ENCODE results near the gene NXPH1.

NXPH1 gene

GRCh38 chr7:8437606-8438005, 4.2 kb downstream of the NXPH1 start:
- no peaks in the 10 kb centered on the region for H3F3A ChIP-seq (ENCODE audit: insufficient read depth, low read length)
- no peaks in the 10 kb centered on the region for H3K9me2 ChIP-seq (ENCODE audit: low read depth, low read length)
- H3K4me2 ChIP-seq (ENCODE audit: low read length) = no peak overlapping the region
- no peaks in the 10 kb centered on the region for H3K79me2 ChIP-seq (ENCODE audit: insufficient read depth, low read length)
- H3K36me3 ChIP-seq (ENCODE audit: insufficient read depth, low read length) = no peaks in the 10 kb centered on the region
- H3K9ac ChIP-seq (ENCODE audit: low read length) = no peak overlapping the region
- no peak overlapping the region for H2AFZ ChIP-seq (ENCODE audit: low read length)
- no peaks in the 10 kb centered on the region for H3K27me3 ChIP-seq (ENCODE audit: insufficient read depth, low read length)
- no peak for TF ChIP-seq CTCF (IDR thresholded peaks at IDR 0.05; ENCODE audit: low read length)
- no peak overlapping the region for H3K4me3 ChIP-seq (ENCODE audit: low read depth, low read length, poor library complexity, severe bottlenecking)
- no peaks in the 10 kb centered on the region for H3K9me3 ChIP-seq (ENCODE audit: low read length)
- H3K27ac ChIP-seq (ENCODE audit: low read depth, low read length, poor library complexity, severe bottlenecking) = no peak overlapping the region
- H4K20me1 ChIP-seq (ENCODE audit: insufficient read depth, low read length) = no peaks in the 10 kb centered on the region
- no peaks in the 10 kb centered on the region for H3K4me1 ChIP-seq (ENCODE audit: insufficient read depth, low read length, severe bottlenecking)

- H3K4me1 ChIP-seq (ENCODE audit: insufficient read depth, low read length, severe bottlenecking) = no peaks in the 10 kb centered on the region
- no peak overlapping the region for H2AFZ ChIP-seq (ENCODE audit: low read length)
- no peaks in the 10 kb centered on the region for H4K20me1 ChIP-seq (ENCODE audit: insufficient read depth, low read length)
- H3K36me3 ChIP-seq (ENCODE audit: insufficient read depth, low read length) = no peaks in the 10 kb centered on the region
- no peaks in the 10 kb centered on the region for H3K9me2 ChIP-seq (ENCODE audit: low read depth, low read length)
- H3K4me2 ChIP-seq (ENCODE audit: low read length) = no peak overlapping the region
- H3F3A ChIP-seq (ENCODE audit: insufficient read depth, low read length) = no peaks in the 10 kb centered on the region
- H3K27ac ChIP-seq (ENCODE audit: low read depth, low read length, poor library complexity, severe bottlenecking) = no peak overlapping the region
- H3K27me3 ChIP-seq (ENCODE audit: insufficient read depth, low read length) = no peaks in the 10 kb centered on the region
- H3K79me2 ChIP-seq (ENCODE audit: insufficient read depth, low read length) = no peaks in the 10 kb centered on the region
- H3K9me3 ChIP-seq (ENCODE audit: low read length) = no peaks in the 10 kb centered on the region
- no peak overlapping the region for H3K9ac ChIP-seq (ENCODE audit: low read length)
- no peak for TF ChIP-seq CTCF (IDR thresholded peaks at IDR 0.05; ENCODE audit: low read length)
- TF ChIP-seq EZH2 (IDR thresholded peaks at IDR 0.05; ENCODE audit: borderline replicate concordance, low read length) = no peak
- no peak overlapping the region for H3K4me3 ChIP-seq (ENCODE audit: low read depth, low read length, poor library complexity, severe bottlenecking)
Measured at GRCh38 chr7:8440670-8441069, 7.3 kb downstream of the NXPH1 start.

- H3K4me2 ChIP-seq (ENCODE audit: low read length) = no peak overlapping the region
- no peaks in the 10 kb centered on the region for H3K9me3 ChIP-seq (ENCODE audit: low read length)
- no peak for TF ChIP-seq CTCF (IDR thresholded peaks at IDR 0.05; ENCODE audit: low read length)
- no peak for TF ChIP-seq EZH2 (IDR thresholded peaks at IDR 0.05; ENCODE audit: borderline replicate concordance, low read length)
- no peaks in the 10 kb centered on the region for H3K4me1 ChIP-seq (ENCODE audit: insufficient read depth, low read length, severe bottlenecking)
- H3F3A ChIP-seq (ENCODE audit: insufficient read depth, low read length) = no peaks in the 10 kb centered on the region
- no peak overlapping the region for H3K27ac ChIP-seq (ENCODE audit: low read depth, low read length, poor library complexity, severe bottlenecking)
- no peak overlapping the region for H2AFZ ChIP-seq (ENCODE audit: low read length)
- no peaks in the 10 kb centered on the region for H3K36me3 ChIP-seq (ENCODE audit: insufficient read depth, low read length)
- H4K20me1 ChIP-seq (ENCODE audit: insufficient read depth, low read length) = no peaks in the 10 kb centered on the region
- H3K27me3 ChIP-seq (ENCODE audit: insufficient read depth, low read length) = no peaks in the 10 kb centered on the region
- H3K9ac ChIP-seq (ENCODE audit: low read length) = no peak overlapping the region
- H3K79me2 ChIP-seq (ENCODE audit: insufficient read depth, low read length) = no peaks in the 10 kb centered on the region
- H3K9me2 ChIP-seq (ENCODE audit: low read depth, low read length) = no peaks in the 10 kb centered on the region
- H3K4me3 ChIP-seq (ENCODE audit: low read depth, low read length, poor library complexity, severe bottlenecking) = no peak overlapping the region
Measured at GRCh38 chr7:8441106-8441965, 7.9 kb downstream of the NXPH1 start.

All from OCI-LY1 (cell line).